ENCODE data around the gene RFX8.

GRCh38 chr2:101463421-101463820 is 11.5 kb downstream of the RFX8 start:
- TF ChIP-seq, protein P1, sequence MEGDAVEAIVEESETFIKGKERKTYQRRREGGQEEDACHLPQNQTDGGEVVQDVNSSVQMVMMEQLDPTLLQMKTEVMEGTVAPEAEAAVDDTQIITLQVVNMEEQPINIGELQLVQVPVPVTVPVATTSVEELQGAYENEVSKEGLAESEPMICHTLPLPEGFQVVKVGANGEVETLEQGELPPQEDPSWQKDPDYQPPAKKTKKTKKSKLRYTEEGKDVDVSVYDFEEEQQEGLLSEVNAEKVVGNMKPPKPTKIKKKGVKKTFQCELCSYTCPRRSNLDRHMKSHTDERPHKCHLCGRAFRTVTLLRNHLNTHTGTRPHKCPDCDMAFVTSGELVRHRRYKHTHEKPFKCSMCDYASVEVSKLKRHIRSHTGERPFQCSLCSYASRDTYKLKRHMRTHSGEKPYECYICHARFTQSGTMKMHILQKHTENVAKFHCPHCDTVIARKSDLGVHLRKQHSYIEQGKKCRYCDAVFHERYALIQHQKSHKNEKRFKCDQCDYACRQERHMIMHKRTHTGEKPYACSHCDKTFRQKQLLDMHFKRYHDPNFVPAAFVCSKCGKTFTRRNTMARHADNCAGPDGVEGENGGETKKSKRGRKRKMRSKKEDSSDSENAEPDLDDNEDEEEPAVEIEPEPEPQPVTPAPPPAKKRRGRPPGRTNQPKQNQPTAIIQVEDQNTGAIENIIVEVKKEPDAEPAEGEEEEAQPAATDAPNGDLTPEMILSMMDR (IDR thresholded peaks at IDR 0.05; ENCODE audit: low read depth, low read length): no peak
- TF ChIP-seq EZH2phosphoT487 (IDR thresholded peaks at IDR 0.05; ENCODE audit: low read depth): no peak
